ENCODE results near the gene ELP2. TPM values are rescaled to one million over a fixed set of nuclear protein-coding genes. Genes with fewer than 3 reads are reported as not detected.
"Not testable (repeated sequence)": the region's sequence is repeated elsewhere in the genome, so short reads cannot be mapped to it uniquely, and the experiment has no call there.

The ELP2 gene
- polyA plus RNA-seq, 1 donor, result 75.7 TPM

GRCh38 chr18:36158266-36158867 is 28.7 kb downstream of the ELP2 start:
- no peak for DNase-seq

- no peak for DNase-seq
Observed at GRCh38 chr18:36160959-36161371, 31.3 kb downstream of the ELP2 start.

GRCh38 chr18:36162981-36163380 is 33.3 kb downstream of the ELP2 start:
- no peak for DNase-seq

- DNase-seq, result no peak
Observed at GRCh38 chr18:36167692-36168218, 38.1 kb downstream of the ELP2 start.

GRCh38 chr18:36168296-36168695 is 38.6 kb downstream of the ELP2 start:
- DNase-seq, result not testable (repeated sequence)

- DNase-seq, result no peak
Observed at GRCh38 chr18:36169938-36170337, 40.2 kb downstream of the ELP2 start.

- DNase-seq, result no peak
Observed at GRCh38 chr18:36175481-36175880, 45.8 kb downstream of the ELP2 start.

DNA sequence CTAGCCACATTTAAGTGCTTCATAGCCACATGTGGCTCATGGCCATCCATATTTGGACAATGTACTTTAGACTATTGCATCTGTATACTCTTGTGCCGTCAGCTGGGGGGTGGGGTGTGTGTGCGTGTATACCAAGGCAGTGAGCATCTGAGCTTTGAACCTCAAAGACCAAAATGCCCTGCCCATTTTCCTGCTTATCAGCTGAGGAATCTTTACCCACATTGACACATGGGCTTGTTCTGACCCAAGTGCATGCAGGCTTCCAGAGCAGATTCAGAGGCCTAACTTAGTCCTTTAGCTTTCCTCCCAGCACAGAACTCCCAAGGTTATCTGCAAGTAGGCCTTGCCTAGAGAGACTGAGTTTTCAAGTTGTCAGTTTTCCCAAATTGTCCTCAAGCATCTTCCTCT is 46.5 kb downstream of the ELP2 start:
- no peak for DNase-seq

DNA sequence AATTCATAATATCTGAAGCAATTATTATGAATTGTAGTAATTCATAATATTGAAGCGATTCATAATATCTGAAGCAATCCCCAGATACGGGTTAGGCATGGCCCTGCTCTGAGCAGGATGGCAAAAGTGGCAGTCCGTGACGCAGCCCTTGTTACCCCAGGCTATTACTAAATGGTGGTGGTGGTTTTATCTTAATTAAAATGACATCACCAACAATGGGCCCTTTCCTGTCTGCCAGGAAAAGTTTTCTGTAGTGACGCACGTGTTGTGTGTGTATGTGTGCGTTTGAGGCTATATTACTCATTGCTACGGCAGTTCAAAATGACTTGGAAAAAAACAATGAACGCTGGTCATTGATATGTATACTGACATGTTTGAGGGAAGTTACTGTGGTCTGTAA is 47.0 kb downstream of the ELP2 start:
- DNase-seq, result no peak

DNA sequence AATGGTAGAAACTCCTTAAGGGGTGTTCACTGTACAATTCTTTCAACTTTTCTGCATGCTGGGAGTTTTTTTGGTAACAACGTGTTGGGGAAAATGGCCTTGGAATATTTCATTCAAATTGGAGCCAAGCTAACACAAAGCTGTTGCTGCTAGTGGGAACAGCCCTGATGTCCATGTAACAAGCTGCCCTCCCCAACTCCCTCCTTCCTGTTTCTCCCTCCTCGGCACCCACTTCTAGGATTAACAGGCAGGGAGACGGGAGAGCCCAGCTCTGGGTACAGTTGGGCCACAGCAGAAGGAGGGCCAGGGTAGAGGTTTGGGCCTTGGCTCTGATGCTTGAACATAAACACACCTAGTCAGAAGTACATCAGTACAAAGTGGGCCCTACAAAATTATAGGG is 48.2 kb downstream of the ELP2 start:
- DNase-seq, result no peak

DNA sequence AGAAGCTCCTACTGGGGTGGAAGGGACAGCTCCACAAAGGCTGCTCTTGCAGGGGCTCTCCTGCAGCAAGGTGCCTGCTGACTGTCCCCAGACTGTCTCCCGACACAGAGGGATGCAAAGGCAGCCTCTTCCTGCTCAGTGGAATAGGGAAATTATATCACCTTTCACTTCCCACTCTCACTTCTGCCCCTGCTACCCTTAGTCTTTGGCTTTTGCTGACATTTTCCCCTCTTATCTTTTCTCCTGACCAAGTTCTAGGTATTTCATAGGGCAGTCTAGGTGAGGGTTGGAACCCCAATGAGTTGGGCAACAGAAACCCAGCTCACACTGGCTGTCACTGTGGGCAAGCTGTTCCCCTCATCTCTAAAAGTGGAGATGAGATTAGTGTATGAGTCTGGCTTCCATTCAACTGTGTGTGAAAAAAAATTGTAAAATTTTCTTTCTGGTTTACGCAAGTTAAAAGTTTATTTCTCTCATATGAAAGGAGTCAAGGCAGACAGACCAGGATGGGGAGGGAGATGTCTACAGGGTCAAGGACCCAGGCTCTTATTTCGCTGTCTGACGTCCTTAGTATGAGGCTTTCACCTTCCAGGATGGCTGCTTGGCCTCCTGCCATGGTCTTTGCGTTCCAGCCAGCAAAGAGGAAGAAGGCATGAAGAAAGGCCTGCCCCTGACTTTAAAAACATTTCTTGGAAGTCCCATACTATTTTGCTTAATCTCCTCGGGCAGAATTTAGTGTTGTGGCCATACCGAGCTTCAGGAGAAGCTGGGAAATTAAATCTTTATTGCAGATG is 50.1 kb downstream of the ELP2 start:
- DNase-seq, result peak; percentile 34

GRCh38 chr18:36181441-36181840 is 51.7 kb downstream of the ELP2 start:
- DNase-seq, result no peak

- DNase-seq, result no peak
Observed at GRCh38 chr18:36181898-36182506, 52.3 kb downstream of the ELP2 start.

- DNase-seq, result no peak
Observed at GRCh38 chr18:36183033-36183432, 53.3 kb downstream of the ELP2 start.

DNA sequence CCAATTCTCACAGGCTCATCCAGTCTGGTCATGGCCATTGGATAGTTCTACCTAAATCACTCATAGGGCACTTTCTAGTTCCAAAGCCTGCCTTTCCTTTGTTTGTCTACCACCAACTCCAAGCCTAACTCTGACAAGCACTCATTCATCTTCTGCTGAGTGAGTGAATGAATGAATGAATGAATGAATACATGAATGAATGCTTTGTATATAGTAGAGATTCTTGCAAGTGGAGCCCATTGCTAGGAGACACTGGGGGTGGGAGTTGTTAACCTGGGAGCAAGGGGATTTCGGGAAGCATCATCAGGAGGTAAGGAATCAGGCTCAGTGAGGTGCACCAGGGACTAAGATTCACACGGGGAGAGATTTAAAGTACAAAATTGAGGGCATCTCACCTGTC is 54.3 kb downstream of the ELP2 start:
- DNase-seq, result no peak

GRCh38 chr18:36185157-36185556 is 55.5 kb downstream of the ELP2 start:
- DNase-seq, result no peak

GRCh38 chr18:36185901-36186460 is 56.3 kb downstream of the ELP2 start:
- DNase-seq, result no peak

DNA sequence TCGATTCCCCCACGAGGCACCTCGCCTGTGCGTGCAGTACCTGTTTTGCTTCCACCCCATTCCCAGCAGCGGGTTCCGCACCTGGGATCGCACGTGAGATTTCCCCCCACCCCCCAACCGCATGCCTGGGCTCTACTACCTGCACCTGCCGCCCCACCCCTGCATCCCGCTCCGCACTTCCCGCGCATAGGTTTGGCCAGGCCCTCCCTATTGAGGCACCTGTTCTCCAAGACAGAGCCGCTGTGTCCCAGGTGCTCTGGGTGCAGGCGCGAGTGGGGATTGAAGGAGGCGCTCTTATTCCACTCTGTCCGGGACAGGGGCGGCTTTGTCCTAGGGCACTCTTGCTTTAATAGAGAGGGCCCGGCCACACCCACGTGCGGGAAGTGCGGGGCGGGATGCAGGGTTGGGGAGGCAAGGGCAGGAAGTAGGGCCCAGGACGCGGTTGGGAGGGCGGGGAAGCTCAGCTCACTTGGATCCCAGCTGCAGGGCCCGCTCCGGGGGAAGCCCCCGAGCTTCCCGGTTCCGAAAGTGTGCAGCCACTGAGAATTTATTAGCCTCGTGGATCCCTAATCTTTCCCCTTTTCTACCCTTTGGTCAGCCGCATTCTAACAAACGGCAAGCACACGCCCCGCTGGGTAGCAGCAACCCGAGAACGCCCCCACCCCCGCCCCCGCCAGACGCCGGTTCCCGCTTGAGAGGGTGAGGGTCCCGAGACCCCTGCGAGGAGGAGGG is 56.9 kb downstream of the ELP2 start:
- DNase-seq, result peak; percentile 11

DNA sequence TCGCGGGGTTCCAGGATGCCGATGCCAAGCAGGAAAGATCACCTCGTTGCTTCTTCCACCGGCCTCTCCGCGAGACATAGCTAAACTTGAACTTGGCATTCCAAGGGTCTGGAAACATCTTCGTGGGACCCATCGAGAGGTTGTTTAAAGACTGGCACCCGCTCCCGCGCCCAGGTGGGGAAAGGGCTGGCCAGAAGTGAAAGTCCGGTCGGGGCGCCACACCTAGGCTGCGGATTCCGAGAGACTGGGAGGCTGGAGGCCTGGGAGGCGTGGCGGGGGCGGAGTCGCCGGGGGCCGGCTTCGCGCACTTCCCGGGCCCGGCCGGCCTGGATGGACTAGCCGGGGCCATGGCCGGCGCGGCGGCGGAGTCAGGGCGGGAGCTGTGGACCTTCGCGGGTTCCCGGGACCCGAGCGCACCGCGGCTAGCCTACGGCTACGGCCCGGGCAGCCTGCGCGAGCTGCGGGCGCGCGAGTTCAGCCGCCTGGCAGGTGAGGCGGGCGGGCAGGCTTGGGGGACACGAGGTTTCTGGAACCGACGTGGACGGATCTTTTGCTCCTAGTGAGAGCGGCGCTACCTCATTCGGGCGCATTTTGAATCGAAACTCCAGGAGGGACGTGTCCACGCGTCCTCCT is 57.6 kb downstream of the ELP2 start, which contains the start of gene MOCOS:
MOCOS (plus strand) TSS at position 305 of the 633 bp plus-strand sequence; CDS start at position 348, 43 bp downstream.
- peak; percentile 57 for DNase-seq

DNA sequence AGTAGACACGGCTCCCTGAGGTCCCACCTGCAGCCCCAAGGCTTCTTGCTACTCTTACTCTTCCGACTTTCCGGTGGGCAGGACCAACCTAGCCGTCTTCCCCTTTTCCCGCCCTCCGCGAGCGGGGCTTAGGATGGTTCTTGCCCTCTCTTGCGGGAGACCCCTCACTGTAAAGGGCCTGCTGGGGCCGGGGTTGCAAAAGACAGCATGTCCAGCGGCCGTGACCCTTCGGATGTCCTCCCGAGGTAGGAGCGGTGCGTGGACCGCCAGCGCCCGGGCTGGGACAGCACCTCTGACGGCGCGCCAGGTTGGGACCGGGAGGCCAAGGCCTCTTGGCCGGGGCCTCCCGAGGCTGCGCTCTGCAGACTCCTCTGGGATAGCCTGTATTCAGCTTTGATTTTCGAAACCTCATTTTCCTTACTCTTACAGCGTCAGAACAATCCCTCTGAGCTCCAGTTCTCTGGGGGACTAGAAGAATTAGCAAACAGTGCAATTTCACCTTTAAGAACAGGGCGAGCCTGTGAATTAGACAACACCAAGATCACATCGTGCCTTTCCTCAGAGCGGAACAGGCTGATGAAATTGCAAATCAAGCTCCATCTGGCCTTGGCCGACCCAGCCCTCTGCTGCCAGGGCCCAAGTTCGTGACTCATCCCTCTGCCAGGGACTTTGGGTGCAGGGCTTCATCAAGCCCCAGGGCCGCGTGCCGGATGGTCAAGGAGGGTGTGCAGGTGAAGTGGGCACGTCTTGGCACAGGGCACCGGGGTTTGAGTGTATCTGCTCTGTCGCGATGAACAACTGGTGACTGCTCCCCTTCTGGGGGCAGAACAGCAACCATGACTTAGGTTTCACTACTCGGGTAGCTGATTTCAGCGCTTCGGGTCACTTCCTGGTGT is 58.4 kb downstream of the ELP2 start:
- DNase-seq, result no peak

DNA sequence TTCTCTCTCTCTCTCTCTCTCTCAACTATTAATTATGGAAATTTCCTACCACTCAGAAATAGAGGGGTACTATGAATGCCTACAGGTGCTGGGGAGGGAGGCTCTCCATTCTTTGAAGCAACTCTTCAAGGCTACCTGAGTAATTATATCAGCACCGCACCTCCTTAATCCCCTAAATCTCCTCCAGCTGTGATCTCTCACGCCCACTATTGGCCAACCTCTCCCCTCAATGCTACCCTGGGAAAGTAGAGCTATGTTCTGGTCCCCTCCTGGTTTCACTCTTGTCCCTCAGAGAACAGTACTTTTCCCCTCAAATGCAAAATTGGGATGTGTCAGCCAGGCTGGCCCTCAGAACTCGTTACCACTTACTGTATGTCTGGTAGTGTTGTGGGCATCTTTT is 59.2 kb downstream of the ELP2 start:
- no peak for DNase-seq

Data from hindlimb muscle (tissue), 1 donor.